Smooth muscle cell (in vitro differentiated cells): ENCODE data around the gene DCTD. TPM values are rescaled to one million over a fixed set of nuclear protein-coding genes. Genes with fewer than 3 reads are reported as not detected.

Experiments
- DNase-seq: peaks from one replicate; lab custom pipeline; 2025; ENCODE audit not compliant: unreplicated experiment; lab: John Stamatoyannopoulos, UW
- H2AFZ ChIP-seq: fragments of 200-600 bp; sonication (generic); 2 replicates; pipeline ENCODE4 v1.6.0; 2016; ENCODE audit warnings: antibody characterized with exemption, low read depth, mild to moderate bottlenecking
- H3F3A ChIP-seq: fragments of 200-600 bp; sonication (generic); 2 replicates; pipeline ENCODE4 v1.6.0; 2017; ENCODE audit warnings: antibody characterized with exemption, low read depth
- H3K27ac ChIP-seq: fragments of 200-600 bp; sonication (generic); 2 replicates; pipeline ENCODE4 v1.5.1; 2016; ENCODE audit warnings: low read depth, mild to moderate bottlenecking
- H3K27me3 ChIP-seq: fragments of 200-600 bp; sonication (generic); 2 replicates; pipeline ENCODE4 v1.6.1; 2016; ENCODE audit warnings: low read depth, mild to moderate bottlenecking
- H3K36me3 ChIP-seq: fragments of 200-600 bp; sonication (generic); 2 replicates; pipeline ENCODE4 v1.5.1; 2016; ENCODE audit warnings: low read depth
- H3K4me1 ChIP-seq: fragments of 200-600 bp; sonication (generic); 2 replicates; pipeline ENCODE4 v1.5.1; 2016; ENCODE audit warnings: low read depth
- H3K4me2 ChIP-seq: fragments of 200-600 bp; sonication (generic); 2 replicates; pipeline ENCODE4 v1.6.0; 2016; ENCODE audit warnings: mild to moderate bottlenecking
- H3K4me3 ChIP-seq: fragments of 200-600 bp; sonication (generic); 2 replicates; pipeline ENCODE4 v1.5.1; 2016; ENCODE audit warnings: mild to moderate bottlenecking
- H3K79me2 ChIP-seq: fragments of 200-600 bp; sonication (generic); 2 replicates; pipeline ENCODE4 v1.6.0; 2016; ENCODE audit warnings: low read depth, mild to moderate bottlenecking
- H3K9ac ChIP-seq: fragments of 200-600 bp; sonication (generic); 2 replicates; pipeline ENCODE4 v1.6.0; 2016; ENCODE audit warnings: low read depth
- H3K9me3 ChIP-seq: fragments of 200-600 bp; sonication (generic); replicated peaks from 2 replicates; pipeline ENCODE4 v1.5.1; 2016; ENCODE audit warnings: low read depth
- H4K20me1 ChIP-seq: fragments of 200-600 bp; sonication (generic); 2 replicates; pipeline ENCODE4 v1.6.0; 2016; ENCODE audit warnings: low read depth
- CTCF ChIP-seq: fragments of 200-600 bp; sonication (generic); IDR thresholded peaks from 2 replicates; pipeline ENCODE4 v1.5.1; 2017; ENCODE audit warnings: borderline replicate concordance, mild to moderate bottlenecking, antibody characterized with exemption; ENCODE audit not compliant: insufficient read depth, poor library complexity, severe bottlenecking
- WGBS: methylation state at CpG from one replicate; pipeline ENCODE4 v1.1.7; 2016; ENCODE audit warnings: low lambda C conversion rate; 5-methylcytosine and 5-hydroxymethylcytosine counted together
- polyA plus RNA-seq: library from polyadenylated mRNA; unstranded; fragments of >200 nt; fragmentation: Nextera tagmentation; extraction: Ambion mirVana; gene quantifications from 2 replicates; pipeline ENCODE4 v1.2.1, GENCODE V29; 2016
- total RNA-seq: library from RNA; depleted of rRNA; stranded (reverse); fragments of >200 nt; gene quantifications from 2 replicates; pipeline ENCODE4 v1.2.3, GENCODE V29; 2014

The DCTD gene
- total and polyA plus RNA-seq, 2 experiments from 2014 or later = 84.4 to 85.3 TPM

DNA sequence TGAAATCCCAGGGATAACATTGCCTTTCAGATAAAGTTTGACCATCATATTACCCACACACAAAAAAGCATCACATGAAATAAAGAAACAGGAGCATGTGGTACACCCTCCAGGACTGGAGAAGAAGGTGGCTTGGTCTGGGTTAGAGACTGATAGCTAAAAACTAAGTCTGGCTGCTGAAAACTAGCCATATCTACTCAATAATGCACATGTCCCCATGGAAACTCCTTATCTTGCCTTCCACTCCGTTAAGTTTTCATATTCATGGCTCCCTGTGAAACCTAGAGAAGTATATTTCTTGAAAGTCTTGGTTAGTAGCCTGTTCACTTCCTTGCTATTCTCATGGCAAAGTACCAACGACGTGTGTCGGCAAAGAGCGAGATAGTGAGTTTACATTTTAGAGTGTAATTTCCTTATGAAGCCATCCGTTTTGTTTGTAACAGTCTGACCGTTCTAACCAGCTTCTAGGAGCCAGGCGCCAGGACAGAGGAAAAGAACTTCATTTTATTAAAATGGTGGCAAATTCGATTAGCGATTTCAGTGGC is 6.7 kb upstream of the DCTD start:
- Histone ChIP-seq H2AFZ (no peak overlapping the region), H3K4me2 (no peak overlapping the region), H4K20me1 (no peaks in the 10 kb centered on the region), H3F3A (peaks cover 9% of the 10 kb centered on the region), H3K4me3 (no peak overlapping the region), H3K9ac (no peak overlapping the region), H3K9me3 (no peaks in the 10 kb centered on the region), H3K79me2 (no peaks in the 10 kb centered on the region), H3K27me3 (no peaks in the 10 kb centered on the region), H3K36me3 (no peaks in the 10 kb centered on the region), H3K27ac (no peak overlapping the region), H3K4me1 (no peaks in the 10 kb centered on the region)
- DNase-seq = no peak
- 88% methylated on average over 10 of the region's 10 CpGs for WGBS
- no peak for TF ChIP-seq CTCF

- H3K9ac ChIP-seq = no peak overlapping the region
- H3K4me2 ChIP-seq = no peak overlapping the region
- H3K79me2 ChIP-seq = no peaks in the 10 kb centered on the region
- H3K4me1 ChIP-seq = peaks cover under 1% of the 10 kb centered on the region
- no peak for DNase-seq
- TF ChIP-seq CTCF = no peak
- peaks cover 9% of the 10 kb centered on the region for H3F3A ChIP-seq
- H2AFZ ChIP-seq = no peak overlapping the region
- H3K36me3 ChIP-seq = no peaks in the 10 kb centered on the region
- WGBS = 96% methylated on average over 5 of the region's 5 CpGs
- H3K9me3 ChIP-seq = no peaks in the 10 kb centered on the region
- H4K20me1 ChIP-seq = no peaks in the 10 kb centered on the region
- H3K27me3 ChIP-seq = no peaks in the 10 kb centered on the region
- H3K27ac ChIP-seq = no peak overlapping the region
- no peak overlapping the region for H3K4me3 ChIP-seq
Observed at GRCh38 chr4:182923366-182923765, 6.2 kb upstream of the DCTD start.

- H3K27ac ChIP-seq = no peak overlapping the region
Observed at GRCh38 chr4:182922501-182923284, 5.5 kb upstream of the DCTD start.

More at GRCh38 chr4:182922501-182923284, 5.5 kb upstream of the DCTD start:
- no peaks in the 10 kb centered on the region for H3K36me3 ChIP-seq
- no peak for TF ChIP-seq CTCF
- WGBS = 72% methylated on average over 13 of the region's 13 CpGs
- H3K9me3 ChIP-seq = no peaks in the 10 kb centered on the region
- no peak overlapping the region for H3K4me3 ChIP-seq
- H3K4me2 ChIP-seq = no peak overlapping the region
- H3K9ac ChIP-seq = no peak overlapping the region
- H3K79me2 ChIP-seq = no peaks in the 10 kb centered on the region
- H3K27me3 ChIP-seq = no peaks in the 10 kb centered on the region
- H2AFZ ChIP-seq = no peak overlapping the region
- DNase-seq = no peak
- peaks cover 6% of the 10 kb centered on the region for H3K4me1 ChIP-seq
- peaks cover 13% of the 10 kb centered on the region for H3F3A ChIP-seq
- no peaks in the 10 kb centered on the region for H4K20me1 ChIP-seq
